Panc1 (cell line): Measurements from ENCODE around the gene MYADML2. TPM values are rescaled to one million over a fixed set of nuclear protein-coding genes. Genes with fewer than 3 reads are reported as not detected.
A peak's percentile ranks its signal among the peaks of the same experiment; 100 is the strongest.

ENCODE experiments used
- ATAC-seq: fragments of 200-7000 bp; cut with Tn5 transposase; 2 replicates; pipeline ENCODE4 v1.9.1; 2020; ENCODE audit warnings: mild to moderate bottlenecking, moderate library complexity
- BruUV-seq: library from RNA; stranded (reverse); fragments of 400-500 nt; replicated peaks from 2 replicates; lab custom pipeline; 2021; lab: Mats Ljungman, UMichigan
- CTCF ChIA-PET: fragments of 300-600 bp; sonication (Branson Sonifier 250); formaldehyde crosslinking; loops from one replicate; lab custom pipeline; 2022; ENCODE audit warnings: antibody characterized with exemption; lab: Charles Lee
- POLR2A ChIA-PET: fragments of 300-600 bp; sonication (Branson Sonifier 250); formaldehyde crosslinking; loops from one replicate; lab custom pipeline; 2022; ENCODE audit warnings: antibody characterized with exemption; lab: Charles Lee
- DNase-seq: peaks from one replicate; pipeline ENCODE4 v3.0.0-alpha.2; 2010; ENCODE audit warnings: low read depth, low spot score
- H3K27ac ChIP-seq: 2 replicates; pipeline ENCODE4 v1.5.1; 2011; ENCODE audit warnings: mild to moderate bottlenecking, low read length, inconsistent platforms
- H3K27me3 ChIP-seq: fragments of 200-500 bp; sonication (Bioruptor generic); 2 replicates; pipeline ENCODE4 v1.6.0; 2014; ENCODE audit warnings: low read length, inconsistent platforms; ENCODE audit not compliant: control insufficient read depth, insufficient read depth
- H3K36me3 ChIP-seq: fragments of 200-500 bp; sonication (Bioruptor generic); 2 replicates; pipeline ENCODE4 v1.5.1; 2014; ENCODE audit warnings: inconsistent platforms, mild to moderate bottlenecking, low read length, moderate library complexity; ENCODE audit not compliant: control insufficient read depth, insufficient read depth
- H3K4me1 ChIP-seq: 2 replicates; pipeline ENCODE4 v1.5.1; 2011; ENCODE audit warnings: inconsistent platforms, mild to moderate bottlenecking, low read length, moderate library complexity; ENCODE audit not compliant: control insufficient read depth, insufficient read depth
- H3K4me3 ChIP-seq, 2 experiments: 2 replicates each; pipeline ENCODE4 v1.5.1; 2011 to 2012; ENCODE audit warnings: low read depth in 2 of 2, low read length in 2 of 2, mild to moderate bottlenecking in 2 of 2, inconsistent platforms in 1 of 2, moderate library complexity in 1 of 2
- H3K9me3 ChIP-seq: fragments of 200-500 bp; sonication (Bioruptor generic); 2 replicates; pipeline ENCODE4 v1.5.1; 2014; ENCODE audit warnings: low read depth, mild to moderate bottlenecking, inconsistent platforms, low read length, moderate library complexity; ENCODE audit not compliant: control insufficient read depth, insufficient read depth
- CTCF ChIP-seq: fragments of 450-650 bp; IDR thresholded peaks from 2 replicates; pipeline ENCODE4 v1.5.1; 2017; ENCODE audit warnings: mild to moderate bottlenecking
- POLR2AphosphoS5 ChIP-seq: IDR thresholded peaks from 2 replicates; pipeline ENCODE4 v1.6.1; 2012; ENCODE audit warnings: mild to moderate bottlenecking, low read depth, low read length, moderate library complexity
- REST ChIP-seq, 2 experiments: IDR thresholded peaks; 2 replicates each; pipeline ENCODE4 v1.6.1; 2011 to 2012; ENCODE audit warnings: low read depth in 2 of 2, control low read depth in 1 of 2, low read length in 1 of 2, mild to moderate bottlenecking in 1 of 2, moderate library complexity in 1 of 2; ENCODE audit not compliant: insufficient read depth in 1 of 2
- SIN3A ChIP-seq: IDR thresholded peaks from 2 replicates; pipeline ENCODE4 v1.6.1; 2012; ENCODE audit warnings: low read depth, mild to moderate bottlenecking, low read length, moderate library complexity, borderline replicate concordance; ENCODE audit not compliant: insufficient read depth
- TCF7L2 ChIP-seq: IDR thresholded peaks from 2 replicates; pipeline ENCODE4 v1.6.1; 2011; ENCODE audit warnings: mild to moderate bottlenecking, low read depth, low read length, inconsistent platforms
- in situ Hi-C: cut with HindIII; loops from 2 replicates; pipeline ENCODE4 v1.10.0; 2016; ENCODE audit warnings: low sequenced_read_pairs, low pct_unique_long_range_greater_than_20kb
- intact Hi-C: fragments of 100-400 bp; cut with micrococcal nuclease; formaldehyde crosslinking; loops from one replicate; pipeline ENCODE4 v1.10.0; 2022; ENCODE audit not compliant: unreplicated experiment
- total RNA-seq: library from RNA; stranded (reverse); gene quantifications from one replicate; pipeline ENCODE4 v1.2.1, GENCODE V29; 2021; ENCODE audit not compliant: unreplicated experiment

Gene MYADML2
- total RNA-seq, 1 experiment from 2014 or later, result not detected

GRCh38 chr17:81977211-81977808, 30.3 kb upstream of the MYADML2 start, which contains the start of gene ASPSCR1:
TSS of gene ASPSCR1 (plus strand) at chr17:81977629. CDS start at chr17:81977647, 18 bp downstream.
- Histone ChIP-seq H3K36me3 (no peaks in the 10 kb centered on the region), H3K9me3 (peaks cover 5% of the 10 kb centered on the region; the same call in 1 of the 2 replicates), H3K4me3 (peak within 1 kb of the TSS; percentile 76 to 87), H3K27me3 (no peaks in the 10 kb centered on the region), H3K27ac (peak within 1 kb of the TSS; percentile 93), H3K4me1 (peaks cover 10% of the 10 kb centered on the region)
- intact Hi-C loops (no loop called here), in situ Hi-C loops (no loop called here)
- DNase-seq, result peak; percentile 18
- ChIA-PET CTCF (no interaction called here), POLR2A (interaction anchor here (0.6 kb wide), 1 partner anchor 296 kb away, joined by 3 read pairs; the partner anchor contains the start of gene CSNK1D)
- BruUV-seq, result no TSS peak
- peak; percentile 96 for ATAC-seq
- TF ChIP-seq TCF7L2 (peak; percentile 46; the same call in 1 of the 2 replicates), CTCF (no peak), POLR2AphosphoS5 (peak; percentile 92; the same call in 1 of the 2 replicates), REST (IDR thresholded peaks at IDR 0.05; ENCODE audit: insufficient read depth in 1 of 2, low read depth in 2 of 2, low read length in 1 of 2) (0 out of 4 replicates have a peak, but pooled peaks of 1 of the 2 experiments have one; percentile 29), SIN3A (peak; percentile 91; the same call in 1 of the 2 replicates)

GRCh38 chr17:81976332-81977210, 29.5 kb upstream of the MYADML2 start:
- no peak for TF ChIP-seq REST (IDR thresholded peaks at IDR 0.05; ENCODE audit: insufficient read depth in 1 of 2, low read depth in 2 of 2, low read length in 1 of 2)
- no peak for TF ChIP-seq POLR2AphosphoS5
- no peak for TF ChIP-seq CTCF
- TF ChIP-seq TCF7L2, result no peak
- TF ChIP-seq SIN3A, result no peak
- no peaks in the 10 kb centered on the region for H3K36me3 ChIP-seq
- peak overlapping the region; percentile 76 to 87 for H3K4me3 ChIP-seq
- DNase-seq (no peak), ATAC-seq (peak; percentile 26)
- H3K27me3 ChIP-seq, result no peaks in the 10 kb centered on the region
- in situ Hi-C loops (no loop called here), intact Hi-C loops (no loop called here)
- peaks cover 10% of the 10 kb centered on the region for H3K4me1 ChIP-seq
- H3K9me3 ChIP-seq, result peaks cover 5% of the 10 kb centered on the region; the same call in 1 of the 2 replicates
- ChIA-PET POLR2A (interaction anchor here (0.5 to 0.6 kb wide), 2 partner anchors 12 to 297 kb away, joined by 3 to 6 read pairs; partner anchors contain the start of gene CSNK1D), CTCF (no interaction called here)
- TSS peak; percentile 80 for BruUV-seq
- peak overlapping the region; percentile 93 for H3K27ac ChIP-seq
